ENCODE data around the gene PAQR8. TPM values are rescaled to one million over a fixed set of nuclear protein-coding genes. Genes with fewer than 3 reads are reported as not detected.

Gene PAQR8
- total and polyA plus RNA-seq, 2 of the 4 experiments (the other 2 are of a cell fraction) = 1.4 to 1.6 TPM

DNA sequence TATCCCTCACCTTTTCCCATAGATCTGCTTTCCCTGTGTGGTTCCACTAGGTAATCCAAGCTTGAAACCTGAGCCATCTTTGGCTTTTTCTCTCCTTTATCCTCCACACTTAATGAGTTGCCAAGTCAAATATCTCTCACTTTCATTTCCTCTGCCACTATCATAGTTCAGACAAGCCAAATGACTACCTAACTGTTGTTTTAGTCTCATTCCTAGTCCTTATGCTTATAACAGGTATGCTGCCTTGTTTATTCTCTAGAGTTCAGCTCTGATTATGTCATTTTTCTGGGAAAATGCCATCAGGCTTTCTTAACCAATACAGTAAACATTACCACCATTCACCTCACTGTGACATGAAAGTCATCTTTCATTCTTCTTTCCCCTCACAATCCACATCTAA is 64.7 kb downstream of the PAQR8 start:
- H3K9me3 ChIP-seq (ENCODE audit: control insufficient read depth, insufficient read depth, low read length) = no peaks in the 10 kb centered on the region
- H2AK9ac ChIP-seq (replicated peaks; ENCODE audit: low read depth, low read length, poor library complexity) = no peak overlapping the region
- TF ChIP-seq MXI1 (IDR thresholded peaks at IDR 0.05; ENCODE audit: borderline replicate concordance, low read depth, low read length) = no peak
- no peak for TF ChIP-seq MAZ (IDR thresholded peaks at IDR 0.05; ENCODE audit: borderline replicate concordance, low read depth, low read length)
- no peak for TF ChIP-seq RCOR1 (IDR thresholded peaks at IDR 0.05; ENCODE audit: insufficient replicate concordance, low read length)
- no peak for TF ChIP-seq SMC3 (IDR thresholded peaks at IDR 0.05; ENCODE audit: low read depth, low read length)
- no peak for TF ChIP-seq RAD21 (IDR thresholded peaks at IDR 0.05; ENCODE audit: low read length)
- TF ChIP-seq, protein P1, sequence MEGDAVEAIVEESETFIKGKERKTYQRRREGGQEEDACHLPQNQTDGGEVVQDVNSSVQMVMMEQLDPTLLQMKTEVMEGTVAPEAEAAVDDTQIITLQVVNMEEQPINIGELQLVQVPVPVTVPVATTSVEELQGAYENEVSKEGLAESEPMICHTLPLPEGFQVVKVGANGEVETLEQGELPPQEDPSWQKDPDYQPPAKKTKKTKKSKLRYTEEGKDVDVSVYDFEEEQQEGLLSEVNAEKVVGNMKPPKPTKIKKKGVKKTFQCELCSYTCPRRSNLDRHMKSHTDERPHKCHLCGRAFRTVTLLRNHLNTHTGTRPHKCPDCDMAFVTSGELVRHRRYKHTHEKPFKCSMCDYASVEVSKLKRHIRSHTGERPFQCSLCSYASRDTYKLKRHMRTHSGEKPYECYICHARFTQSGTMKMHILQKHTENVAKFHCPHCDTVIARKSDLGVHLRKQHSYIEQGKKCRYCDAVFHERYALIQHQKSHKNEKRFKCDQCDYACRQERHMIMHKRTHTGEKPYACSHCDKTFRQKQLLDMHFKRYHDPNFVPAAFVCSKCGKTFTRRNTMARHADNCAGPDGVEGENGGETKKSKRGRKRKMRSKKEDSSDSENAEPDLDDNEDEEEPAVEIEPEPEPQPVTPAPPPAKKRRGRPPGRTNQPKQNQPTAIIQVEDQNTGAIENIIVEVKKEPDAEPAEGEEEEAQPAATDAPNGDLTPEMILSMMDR (conservative IDR thresholded peaks at IDR 0.05; ENCODE audit: low read depth, low read length) = no peak
- TF ChIP-seq CEBPB (IDR thresholded peaks at IDR 0.05; ENCODE audit: low read depth, low read length) = no peak
- TF ChIP-seq CHD1 (IDR thresholded peaks at IDR 0.05; ENCODE audit: low read depth, low read length) = no peak
- TF ChIP-seq, protein P2, sequence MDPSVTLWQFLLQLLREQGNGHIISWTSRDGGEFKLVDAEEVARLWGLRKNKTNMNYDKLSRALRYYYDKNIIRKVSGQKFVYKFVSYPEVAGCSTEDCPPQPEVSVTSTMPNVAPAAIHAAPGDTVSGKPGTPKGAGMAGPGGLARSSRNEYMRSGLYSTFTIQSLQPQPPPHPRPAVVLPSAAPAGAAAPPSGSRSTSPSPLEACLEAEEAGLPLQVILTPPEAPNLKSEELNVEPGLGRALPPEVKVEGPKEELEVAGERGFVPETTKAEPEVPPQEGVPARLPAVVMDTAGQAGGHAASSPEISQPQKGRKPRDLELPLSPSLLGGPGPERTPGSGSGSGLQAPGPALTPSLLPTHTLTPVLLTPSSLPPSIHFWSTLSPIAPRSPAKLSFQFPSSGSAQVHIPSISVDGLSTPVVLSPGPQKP (IDR thresholded peaks at IDR 0.05; ENCODE audit: borderline replicate concordance, low read depth, low read length) = no peak
- TF ChIP-seq MAFK (IDR thresholded peaks at IDR 0.05; ENCODE audit: low read depth, low read length) = no peak
- TF ChIP-seq, protein P3, sequence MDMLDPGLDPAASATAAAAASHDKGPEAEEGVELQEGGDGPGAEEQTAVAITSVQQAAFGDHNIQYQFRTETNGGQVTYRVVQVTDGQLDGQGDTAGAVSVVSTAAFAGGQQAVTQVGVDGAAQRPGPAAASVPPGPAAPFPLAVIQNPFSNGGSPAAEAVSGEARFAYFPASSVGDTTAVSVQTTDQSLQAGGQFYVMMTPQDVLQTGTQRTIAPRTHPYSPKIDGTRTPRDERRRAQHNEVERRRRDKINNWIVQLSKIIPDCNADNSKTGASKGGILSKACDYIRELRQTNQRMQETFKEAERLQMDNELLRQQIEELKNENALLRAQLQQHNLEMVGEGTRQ (IDR thresholded peaks at IDR 0.05; ENCODE audit: low read depth, low read length) = no peak
- no peak overlapping the region for H2AFZ ChIP-seq (replicated peaks; ENCODE audit: low read length, poor library complexity)
- no peak overlapping the region for H3K18ac ChIP-seq (ENCODE audit: low read depth, low read length)
- H3K36me3 ChIP-seq (ENCODE audit: control insufficient read depth, insufficient read depth, low read length) = peaks cover 1% of the 10 kb centered on the region; the same call in 1 of the 2 replicates
- 0 out of 2 replicates have a peak overlapping the region, but pooled peaks have one; percentile 38 for H2BK20ac ChIP-seq (ENCODE audit: low read depth, low read length)
- dilution Hi-C loops (cut with HindIII; ENCODE audit: low sequenced_read_pairs, unreplicated experiment) = no loop called here
- 0 out of 2 replicates have a peak overlapping the region, but pooled peaks have one; percentile 1 for H3K14ac ChIP-seq (replicated peaks; ENCODE audit: low read depth, low read length)
- H3K9me1 ChIP-seq (ENCODE audit: insufficient read depth, low read length) = no peaks in the 10 kb centered on the region; the same call in 1 of the 2 replicates
- H3K4me3 ChIP-seq (ENCODE audit: insufficient read depth, low read depth, low read length) = no peak overlapping the region
- H4K91ac ChIP-seq (ENCODE audit: insufficient read depth, low read depth, low read length) = no peak overlapping the region
- H3K23ac ChIP-seq (ENCODE audit: low read depth, low read length) = no peak overlapping the region
- DNase-seq (peak; percentile 15), ATAC-seq (ENCODE audit: low read depth) (no peak)
- in situ Hi-C loops (cut with MboI; ENCODE audit: low sequenced_read_pairs) = no loop called here
- H3K79me1 ChIP-seq (ENCODE audit: low read depth in 1 of 2, low read length in 2 of 2) = peaks cover 0 to 6% of the 10 kb centered on the region in 2 experiments; a peak in 3 of 4 replicates
- ChIA-PET POLR2A (ENCODE audit: unreplicated experiment) (no interaction called here), CTCF (no interaction called here)
- intact Hi-C loops (cut with micrococcal nuclease) = no loop called here
- H2BK15ac ChIP-seq (ENCODE audit: low read depth, low read length) = peak overlapping the region; percentile 76; the same call in 2 of the 3 replicates
- no peak overlapping the region for H3K9ac ChIP-seq (ENCODE audit: low read depth, low read length)
- peaks cover 6% of the 10 kb centered on the region for H3K4me1 ChIP-seq (ENCODE audit: control insufficient read depth, insufficient read depth, low read length)
- peak overlapping the region; percentile 44; the same call in 1 of the 2 replicates for H2AK5ac ChIP-seq (ENCODE audit: low read depth, low read length)
- H4K5ac ChIP-seq (ENCODE audit: low read depth, low read length) = no peak overlapping the region
- H3K4ac ChIP-seq (ENCODE audit: low read depth, low read length) = no peak overlapping the region
- peak overlapping the region; percentile 5 for H2BK120ac ChIP-seq (ENCODE audit: low read depth, low read length)
- no peak overlapping the region for H3K56ac ChIP-seq (ENCODE audit: extremely low read depth, insufficient read depth, low read length)
- no peak overlapping the region for H3K27ac ChIP-seq (ENCODE audit: insufficient read depth, low read length)
- H3K27me3 ChIP-seq (ENCODE audit: control insufficient read depth, insufficient read depth, low read length) = no peaks in the 10 kb centered on the region
- no peak overlapping the region for H3K4me2 ChIP-seq (ENCODE audit: low read depth, low read length)
- no peak overlapping the region for H2BK5ac ChIP-seq (ENCODE audit: low read depth, low read length, poor library complexity, severe bottlenecking)
- H4K8ac ChIP-seq (ENCODE audit: low read depth in 2 of 2, low read length in 2 of 2) = no peak overlapping the region
- no TSS peak for BruUV-seq (replicated peaks)
- H4K20me1 ChIP-seq (ENCODE audit: insufficient read depth, low read length) = no peaks in the 10 kb centered on the region
